ENCODE results near the gene ACTRT2.

Gene ACTRT2

DNA sequence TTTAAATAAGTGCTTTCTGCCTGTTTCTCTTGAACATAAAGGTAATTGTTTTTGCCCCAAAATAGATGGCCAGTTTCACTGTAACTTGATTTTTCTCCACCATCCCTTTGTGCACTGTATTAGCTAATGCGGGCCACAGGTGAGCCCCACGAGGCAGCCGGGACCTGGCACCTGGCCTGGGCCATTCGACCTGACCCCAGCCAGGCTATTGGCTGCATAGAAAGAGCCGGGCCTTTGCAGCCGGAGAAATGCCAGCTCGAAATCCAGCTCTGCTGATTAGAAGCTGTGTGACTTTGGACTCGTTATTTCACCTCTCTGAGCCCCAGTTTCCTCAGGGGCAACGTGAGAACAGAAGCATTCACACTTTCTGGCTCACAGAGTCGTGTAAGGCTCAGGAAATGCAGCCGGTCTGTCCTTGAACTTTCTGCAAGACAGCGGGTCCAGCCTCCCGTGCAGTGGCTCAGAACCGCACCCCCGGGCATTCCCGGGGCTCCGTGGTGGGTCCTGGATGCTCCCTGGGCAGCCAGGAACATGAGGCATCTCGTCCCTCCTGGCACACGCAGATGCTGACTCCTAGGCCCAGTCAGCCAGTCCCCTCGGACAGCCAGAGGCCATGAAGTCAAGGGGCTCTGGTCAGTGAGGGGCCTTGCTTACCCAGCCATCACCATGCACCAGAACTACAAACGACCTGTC, 37.4 kb upstream of the ACTRT2 start:
- DNase-seq, result no peak

GRCh38 chr1:2984399-2985061, 36.7 kb upstream of the ACTRT2 start:
- no peak for DNase-seq

GRCh38 chr1:2985067-2985561, 36.2 kb upstream of the ACTRT2 start:
- no peak for DNase-seq

GRCh38 chr1:2985694-2986548, 35.3 kb upstream of the ACTRT2 start:
- DNase-seq, result no peak

DNA sequence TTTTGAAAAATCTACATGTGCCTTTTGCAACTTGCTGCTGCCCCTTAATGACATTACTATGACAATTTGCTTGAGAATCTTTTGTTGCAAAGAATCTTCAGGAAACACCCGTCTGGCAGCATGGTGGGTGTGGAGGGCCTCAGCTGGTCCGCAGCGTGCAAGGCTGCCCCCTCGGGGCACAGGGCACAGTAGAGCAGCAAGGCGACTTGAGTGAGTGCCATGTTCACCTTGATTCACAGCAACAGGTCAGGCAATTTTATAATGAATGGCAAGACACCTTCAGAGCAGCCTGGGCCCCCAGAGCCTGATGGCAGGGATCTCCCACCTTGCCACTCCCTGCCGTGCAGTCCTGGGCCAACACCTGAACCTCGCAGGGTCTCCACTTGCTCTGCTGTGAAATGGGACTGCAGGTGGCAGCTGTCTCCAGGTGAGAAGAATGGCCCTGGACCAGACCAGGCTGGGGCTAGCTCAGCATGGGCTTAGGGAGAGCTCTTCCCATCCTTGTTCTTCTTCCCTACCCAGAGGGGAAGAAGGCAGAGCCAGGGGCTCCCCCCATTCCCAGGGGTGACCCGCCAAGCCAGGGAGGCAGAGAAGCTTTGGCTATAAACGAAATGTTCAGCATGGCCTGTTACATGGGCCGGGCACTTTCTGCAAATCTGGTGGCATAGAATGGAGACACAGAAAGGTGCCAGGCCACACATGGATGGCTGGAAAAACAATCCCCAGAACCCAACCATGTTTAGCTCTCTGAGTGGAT, 34.5 kb upstream of the ACTRT2 start:
- no peak for DNase-seq

GRCh38 chr1:2987773-2988172, 33.5 kb upstream of the ACTRT2 start:
- DNase-seq, result no peak

GRCh38 chr1:2988256-2988655, 33.0 kb upstream of the ACTRT2 start:
- no peak for DNase-seq

GRCh38 chr1:2989185-2989584, 32.1 kb upstream of the ACTRT2 start:
- DNase-seq, result no peak

DNA sequence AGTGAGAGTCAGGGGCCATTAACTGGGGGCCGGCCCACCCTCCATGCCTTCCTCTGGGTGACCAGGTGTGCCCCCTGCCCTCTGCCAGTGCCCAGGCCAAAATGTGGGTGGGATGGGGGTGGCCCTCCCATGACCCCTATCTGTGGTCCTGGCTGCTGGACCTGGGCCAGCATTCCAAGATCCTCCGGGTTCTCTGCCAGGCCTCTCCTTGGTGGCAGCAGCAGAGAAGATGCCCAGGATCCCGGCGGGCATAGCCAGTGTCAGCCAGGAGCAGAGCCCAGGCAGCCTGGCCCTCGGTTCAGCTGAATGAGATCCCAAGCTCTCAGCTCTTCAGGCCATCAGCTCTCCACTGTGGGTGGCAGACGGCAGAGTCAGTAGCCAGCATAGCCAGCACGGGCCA, 31.3 kb upstream of the ACTRT2 start:
- DNase-seq, result no peak

DNA sequence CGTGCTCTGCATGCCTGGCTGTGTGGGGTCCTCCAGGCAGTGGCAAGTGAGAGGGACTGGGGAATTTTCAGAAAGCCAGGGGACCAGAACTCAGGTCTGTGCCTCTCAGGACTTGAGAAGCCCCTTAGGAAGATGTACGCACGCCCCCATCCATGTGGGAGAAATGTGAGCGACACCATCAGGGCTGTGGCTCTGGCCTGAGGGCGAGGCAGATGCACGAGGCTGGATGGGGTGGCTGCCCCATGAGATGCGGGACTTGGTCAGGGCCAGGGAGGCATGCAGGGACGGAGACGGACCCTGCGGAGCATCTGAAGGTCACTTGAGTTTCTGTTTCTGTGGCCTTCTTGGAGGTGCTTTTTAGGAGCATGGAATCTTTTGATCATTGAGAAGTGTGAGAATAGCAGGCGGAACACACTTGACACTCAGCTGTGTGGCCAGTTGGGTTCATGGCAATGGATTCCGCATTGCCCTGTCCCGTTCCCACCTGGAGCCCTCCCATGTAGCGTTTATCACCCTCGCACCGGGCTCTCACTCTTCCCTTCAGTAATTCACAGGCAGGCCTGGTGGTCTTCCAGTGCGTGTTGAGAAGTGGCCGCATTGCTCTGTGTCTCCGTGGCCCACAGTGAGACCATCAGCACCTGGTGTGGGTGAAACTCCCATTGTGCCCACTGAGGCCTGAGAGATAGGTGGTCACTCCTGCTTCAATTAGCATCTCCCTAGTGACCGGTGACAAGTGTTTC, 30.7 kb upstream of the ACTRT2 start:
- no peak for DNase-seq

GRCh38 chr1:2991753-2992495, 29.3 kb upstream of the ACTRT2 start:
- DNase-seq, result no peak

DNA sequence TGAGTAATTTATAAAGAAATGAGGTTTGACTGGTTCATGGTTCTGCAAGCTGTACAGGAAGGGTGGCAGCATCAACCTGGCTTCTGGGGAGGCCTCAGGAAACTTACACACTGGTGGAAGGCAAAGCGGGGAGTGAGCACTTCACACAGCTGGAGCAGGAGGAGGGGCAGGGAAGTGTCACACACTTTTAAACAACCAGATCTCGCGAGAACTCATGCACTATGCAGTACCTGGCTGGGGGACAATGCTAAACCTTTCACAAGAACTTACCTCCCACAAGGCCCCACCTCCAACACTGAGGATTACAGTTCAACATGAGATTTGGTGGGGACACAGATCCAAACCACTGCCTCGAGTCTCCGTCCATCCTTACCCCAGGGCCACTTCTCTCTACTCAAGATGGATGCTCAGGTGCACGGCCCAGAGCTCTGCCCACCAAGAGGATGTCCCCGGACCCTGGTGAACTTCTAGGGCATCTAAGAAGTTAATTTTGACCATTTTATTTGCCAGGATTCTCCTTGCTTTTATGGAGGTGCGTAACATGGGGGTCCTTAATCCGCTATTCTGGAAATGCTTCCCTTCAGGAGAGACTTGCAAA, 22.7 kb upstream of the ACTRT2 start:
- DNase-seq, result no peak

- DNase-seq, result no peak
Measured at GRCh38 chr1:2999138-2999537, 22.1 kb upstream of the ACTRT2 start.

GRCh38 chr1:2999571-2999970, 21.7 kb upstream of the ACTRT2 start:
- no peak for DNase-seq

DNA sequence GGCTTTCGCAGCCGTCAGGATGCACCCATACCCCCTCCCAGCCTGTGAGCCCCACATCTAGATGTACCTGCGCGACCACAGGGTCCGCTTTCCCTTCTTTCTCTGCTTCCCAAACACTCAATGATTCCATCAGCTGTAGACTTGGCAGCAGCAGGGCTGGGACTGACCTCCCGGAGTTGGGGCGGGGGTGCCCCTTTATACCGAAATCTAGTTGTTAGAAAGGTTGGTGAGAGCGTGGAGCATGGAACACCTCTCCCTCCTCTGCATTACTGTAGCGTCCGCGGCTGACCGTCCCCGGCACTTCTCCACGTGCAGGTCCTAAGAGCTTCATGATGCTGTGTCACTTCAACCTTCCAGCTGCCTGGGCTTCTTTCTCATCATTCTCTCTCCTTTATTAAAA, 21.1 kb upstream of the ACTRT2 start:
- no peak for DNase-seq

GRCh38 chr1:3000671-3001470, 20.4 kb upstream of the ACTRT2 start:
- DNase-seq, result no peak

- no peak for DNase-seq
Measured at GRCh38 chr1:3001471-3002348, 19.6 kb upstream of the ACTRT2 start.

- DNase-seq, result no peak
Measured at GRCh38 chr1:3002349-3003038, 18.8 kb upstream of the ACTRT2 start.
